HUES64 (cell line): Measurements from ENCODE around the gene HOXD9.

Experiments used
- H3K27ac ChIP-seq: 2 replicates; pipeline ENCODE4 v1.7.0; 2013; ENCODE audit warnings: low read depth, low read length, inconsistent platforms
- H3K27me3 ChIP-seq: 2 replicates; pipeline ENCODE4 v1.6.1; 2013; ENCODE audit warnings: mild to moderate bottlenecking, low read length; ENCODE audit not compliant: insufficient read depth
- H3K36me3 ChIP-seq: 2 replicates; pipeline ENCODE4 v1.6.1; 2013; ENCODE audit warnings: mild to moderate bottlenecking, low read length; ENCODE audit not compliant: insufficient read depth
- H3K4me1 ChIP-seq: 2 replicates; pipeline ENCODE4 v1.6.1; 2013; ENCODE audit warnings: mild to moderate bottlenecking, low read length, moderate library complexity; ENCODE audit not compliant: insufficient read depth
- H3K4me3 ChIP-seq: 2 replicates; pipeline ENCODE4 v1.5.1; 2013; ENCODE audit warnings: mild to moderate bottlenecking, low read length, moderate library complexity
- H3K9ac ChIP-seq: 2 replicates; pipeline ENCODE4 v1.6.1; 2013; ENCODE audit warnings: mild to moderate bottlenecking, low read depth, low read length
- H3K9me3 ChIP-seq: 2 replicates; pipeline ENCODE4 v1.6.1; 2013; ENCODE audit warnings: low read depth, low read length; ENCODE audit not compliant: insufficient read depth
- WGBS: fragments of 150-250, 120-280 bp; methylation state at CpG from one replicate; pipeline ENCODE4 v1.1.7; 2013; ENCODE audit warnings: missing lambda C conversion rate; 5-methylcytosine and 5-hydroxymethylcytosine counted together

Gene HOXD9

GRCh38 chr2:176124110-176124946 lies 1.8 kb downstream of the HOXD9 start:
- Histone ChIP-seq H3K9me3 (no peaks in the 10 kb centered on the region), H3K36me3 (no peaks in the 10 kb centered on the region), H3K27me3 (peaks cover 100% of the 10 kb centered on the region), H3K4me3 (no peak overlapping the region), H3K9ac (no peak overlapping the region), H3K4me1 (peaks cover 12% of the 10 kb centered on the region; the same call in 1 of the 2 replicates), H3K27ac (no peak overlapping the region)
- WGBS = 16% methylated on average over 30 of the region's 34 CpGs

GRCh38 chr2:176124947-176125771 lies 2.6 kb downstream of the HOXD9 start:
- Histone ChIP-seq H3K4me1 (peaks cover 12% of the 10 kb centered on the region; the same call in 1 of the 2 replicates), H3K4me3 (no peak overlapping the region), H3K27ac (no peak overlapping the region), H3K9me3 (no peaks in the 10 kb centered on the region), H3K36me3 (no peaks in the 10 kb centered on the region), H3K27me3 (peaks cover 100% of the 10 kb centered on the region), H3K9ac (no peak overlapping the region)
- 32% methylated on average over 9 of the region's 9 CpGs for WGBS

GRCh38 chr2:176125772-176126054 lies 3.2 kb downstream of the HOXD9 start:
- Histone ChIP-seq H3K4me3 (no peak overlapping the region), H3K4me1 (peaks cover 12% of the 10 kb centered on the region; the same call in 1 of the 2 replicates), H3K36me3 (no peaks in the 10 kb centered on the region), H3K9ac (no peak overlapping the region), H3K9me3 (no peaks in the 10 kb centered on the region), H3K27me3 (peaks cover 100% of the 10 kb centered on the region), H3K27ac (no peak overlapping the region)
- WGBS = 18% methylated on average over 6 of the region's 6 CpGs

GRCh38 chr2:176126929-176127773 lies 4.6 kb downstream of the HOXD9 start:
- Histone ChIP-seq H3K27ac (no peak overlapping the region), H3K27me3 (peaks cover 100% of the 10 kb centered on the region), H3K9ac (no peak overlapping the region), H3K4me3 (no peak overlapping the region), H3K9me3 (no peaks in the 10 kb centered on the region), H3K4me1 (peaks cover 12% of the 10 kb centered on the region; the same call in 1 of the 2 replicates), H3K36me3 (no peaks in the 10 kb centered on the region)
- 9% methylated on average over 6 of the region's 13 CpGs for WGBS

- no peak overlapping the region for H3K4me3 ChIP-seq
- H3K27ac ChIP-seq = no peak overlapping the region
- no peak overlapping the region for H3K9ac ChIP-seq
- no peaks in the 10 kb centered on the region for H3K9me3 ChIP-seq
- no peaks in the 10 kb centered on the region for H3K36me3 ChIP-seq
- peaks cover 16% of the 10 kb centered on the region; the same call in 1 of the 2 replicates for H3K4me1 ChIP-seq
- peaks cover 100% of the 10 kb centered on the region for H3K27me3 ChIP-seq
- 34% methylated on average over 3 of the region's 4 CpGs for WGBS
These were observed 5.2 kb downstream of the HOXD9 start for GRCh38 chr2:176127774-176128072.

GRCh38 chr2:176128172-176128981 lies 5.9 kb downstream of the HOXD9 start:
- no peak overlapping the region for H3K27ac ChIP-seq
- H3K4me3 ChIP-seq = peak overlapping the region; percentile 14; the same call in 1 of the 2 replicates
- H3K9ac ChIP-seq = no peak overlapping the region
- H3K4me1 ChIP-seq = peaks cover 16% of the 10 kb centered on the region; the same call in 1 of the 2 replicates
- H3K9me3 ChIP-seq = no peaks in the 10 kb centered on the region
- H3K27me3 ChIP-seq = peaks cover 100% of the 10 kb centered on the region
- 3% methylated on average over 49 of the region's 49 CpGs for WGBS
- no peaks in the 10 kb centered on the region for H3K36me3 ChIP-seq

GRCh38 chr2:176128982-176129796 lies 6.7 kb downstream of the HOXD9 start, which contains the start of gene HOXD8:
HOXD8 (plus strand) TSS chr2:176129705; CDS start chr2:176130367, 662 bp downstream.
- under 1% methylated on average over 61 of the region's 64 CpGs for WGBS
- Histone ChIP-seq H3K9ac (no peak within 1 kb of the TSS), H3K27me3 (peaks cover 100% of the 10 kb centered on the region)

GRCh38 chr2:176129813-176130146 lies 7.3 kb downstream of the HOXD9 start:
- peaks cover 100% of the 10 kb centered on the region for H3K27me3 ChIP-seq

More at GRCh38 chr2:176128982-176129796, 6.7 kb downstream of the HOXD9 start, which contains the start of gene HOXD8:
- H3K36me3 ChIP-seq = no peaks in the 10 kb centered on the region
- H3K9me3 ChIP-seq = no peaks in the 10 kb centered on the region
- H3K4me3 ChIP-seq = peak within 1 kb of the TSS; percentile 14; the same call in 1 of the 2 replicates
- H3K4me1 ChIP-seq = peaks cover 16% of the 10 kb centered on the region; the same call in 1 of the 2 replicates
- no peak within 1 kb of the TSS for H3K27ac ChIP-seq

GRCh38 chr2:176130147-176130956 lies 7.8 kb downstream of the HOXD9 start:
- H3K36me3 ChIP-seq = no peaks in the 10 kb centered on the region
- under 1% methylated on average over 100 of the region's 100 CpGs for WGBS
- H3K4me1 ChIP-seq = peaks cover 16% of the 10 kb centered on the region; the same call in 1 of the 2 replicates
- no peak overlapping the region for H3K9ac ChIP-seq
- H3K27me3 ChIP-seq = peaks cover 100% of the 10 kb centered on the region
- no peak overlapping the region for H3K27ac ChIP-seq
- no peaks in the 10 kb centered on the region for H3K9me3 ChIP-seq
- no peak overlapping the region for H3K4me3 ChIP-seq

More at GRCh38 chr2:176129813-176130146, 7.3 kb downstream of the HOXD9 start:
- no peak overlapping the region for H3K4me3 ChIP-seq
- no peaks in the 10 kb centered on the region for H3K9me3 ChIP-seq
- H3K36me3 ChIP-seq = no peaks in the 10 kb centered on the region
- no peak overlapping the region for H3K27ac ChIP-seq
- H3K9ac ChIP-seq = no peak overlapping the region
- under 1% methylated on average over 43 of the region's 43 CpGs for WGBS
- H3K4me1 ChIP-seq = peaks cover 16% of the 10 kb centered on the region; the same call in 1 of the 2 replicates
